Measurements from ENCODE around the gene CAT.

The CAT gene

GRCh38 chr11:34411791-34412190, 26.9 kb upstream of the CAT start:
- DNase-seq (ENCODE audit: low spot score) = no peak
- in situ Hi-C loops (cut with MboI; ENCODE audit: low sequenced_read_pairs, unreplicated experiment) = no loop called here

GRCh38 chr11:34413263-34413662, 25.5 kb upstream of the CAT start:
- no peak for TF ChIP-seq CTCF (IDR thresholded peaks at IDR 0.05; ENCODE audit: borderline replicate concordance, control extremely low read depth, extremely low read depth, insufficient read depth, missing control alignments)
- in situ Hi-C loops (cut with MboI; ENCODE audit: low sequenced_read_pairs, unreplicated experiment) = no loop called here
- no peak for DNase-seq (ENCODE audit: low spot score)

More at GRCh38 chr11:34411791-34412190, 26.9 kb upstream of the CAT start:
- TF ChIP-seq CTCF (IDR thresholded peaks at IDR 0.05; ENCODE audit: borderline replicate concordance, control extremely low read depth, extremely low read depth, insufficient read depth, missing control alignments) = no peak

- in situ Hi-C loops (cut with MboI; ENCODE audit: low sequenced_read_pairs, unreplicated experiment) = no loop called here
- no peak for TF ChIP-seq CTCF (IDR thresholded peaks at IDR 0.05; ENCODE audit: borderline replicate concordance, control extremely low read depth, extremely low read depth, insufficient read depth, missing control alignments)
- DNase-seq (ENCODE audit: low spot score) = no peak
Measured at GRCh38 chr11:34415538-34415937, 23.2 kb upstream of the CAT start.

- DNase-seq (ENCODE audit: low spot score) = no peak
- in situ Hi-C loops (cut with MboI; ENCODE audit: low sequenced_read_pairs, unreplicated experiment) = no loop called here
Measured at GRCh38 chr11:34416088-34416487, 22.6 kb upstream of the CAT start.

GRCh38 chr11:34416766-34417165, 22.0 kb upstream of the CAT start:
- TF ChIP-seq CTCF (IDR thresholded peaks at IDR 0.05; ENCODE audit: borderline replicate concordance, control extremely low read depth, extremely low read depth, insufficient read depth, missing control alignments) = no peak
- in situ Hi-C loops (cut with MboI; ENCODE audit: low sequenced_read_pairs, unreplicated experiment) = no loop called here
- DNase-seq (ENCODE audit: low spot score) = no peak

More at GRCh38 chr11:34416088-34416487, 22.6 kb upstream of the CAT start:
- TF ChIP-seq CTCF (IDR thresholded peaks at IDR 0.05; ENCODE audit: borderline replicate concordance, control extremely low read depth, extremely low read depth, insufficient read depth, missing control alignments) = no peak

- in situ Hi-C loops (cut with MboI; ENCODE audit: low sequenced_read_pairs, unreplicated experiment) = no loop called here
- no peak for DNase-seq (ENCODE audit: low spot score)
- TF ChIP-seq CTCF (IDR thresholded peaks at IDR 0.05; ENCODE audit: borderline replicate concordance, control extremely low read depth, extremely low read depth, insufficient read depth, missing control alignments) = no peak
Measured at GRCh38 chr11:34417202-34417601, 21.5 kb upstream of the CAT start.

GRCh38 chr11:34419158-34419557, 19.6 kb upstream of the CAT start:
- TF ChIP-seq CTCF (IDR thresholded peaks at IDR 0.05; ENCODE audit: borderline replicate concordance, control extremely low read depth, extremely low read depth, insufficient read depth, missing control alignments) = no peak
- in situ Hi-C loops (cut with MboI; ENCODE audit: low sequenced_read_pairs, unreplicated experiment) = no loop called here
- no peak for DNase-seq (ENCODE audit: low spot score)
